ENCODE data around the gene CRLF2. TPM values are rescaled to one million over a fixed set of nuclear protein-coding genes. Genes with fewer than 3 reads are reported as not detected.

Gene CRLF2
- total RNA-seq, 1 experiment from 2014 or later: not detected

GRCh38 chrX:1207496-1208025, 4.9 kb downstream of the CRLF2 start:
- peak overlapping the region; percentile 42 for H3K4me3 Mint-ChIP-seq
- no peak for ATAC-seq
- POLR2A ChIA-PET: no interaction called here

More at GRCh38 chrX:1207496-1208025, 4.9 kb downstream of the CRLF2 start:
- CTCF ChIA-PET: no interaction called here
- TF ChIP-seq FOXK1 (CRISPR knock-in tag; IDR thresholded peaks at IDR 0.05) (no peak), ZNF281 (CRISPR knock-in tag; IDR thresholded peaks at IDR 0.05) (no peak), ZBTB43 (CRISPR knock-in tag; IDR thresholded peaks at IDR 0.05) (no peak), MLX (CRISPR knock-in tag; IDR thresholded peaks at IDR 0.05) (no peak), PREB (CRISPR knock-in tag; IDR thresholded peaks at IDR 0.05; ENCODE audit: borderline replicate concordance) (no peak), FOXJ3 (CRISPR knock-in tag; IDR thresholded peaks at IDR 0.05; ENCODE audit: borderline replicate concordance) (no peak), ZNF121 (CRISPR knock-in tag; IDR thresholded peaks at IDR 0.05) (no peak), STAT6 (CRISPR knock-in tag; conservative IDR thresholded peaks at IDR 0.05; ENCODE audit: low read depth) (no peak)
- Mint-ChIP-seq H3K9me3 (peaks cover 17% of the 10 kb centered on the region; the same call in 1 of the 2 replicates), H3K36me3 (no peaks in the 10 kb centered on the region), H3K27me3 (ENCODE audit: low read depth) (no peaks in the 10 kb centered on the region), H3K4me1 (peaks cover 13% of the 10 kb centered on the region), H3K27ac (no peak overlapping the region)
- no peak for DNase-seq (ENCODE audit: low spot score)
